ENCODE measurements around the gene RASSF10.

RASSF10 gene

GRCh38 chr11:13015753-13016152, 6.6 kb downstream of the RASSF10 start:
- no peak for DNase-seq (ENCODE audit: low read depth in 2 of 2)
- TF ChIP-seq CTCF (IDR thresholded peaks at IDR 0.05; ENCODE audit: low read depth, low read length) = no peak
- H3K4me3 ChIP-seq (replicated peaks in 1 of 2; ENCODE audit: low read depth in 2 of 2, low read length in 2 of 2) = no peak overlapping the region

GRCh38 chr11:13016415-13016814, 7.3 kb downstream of the RASSF10 start:
- no peak overlapping the region for H3K4me3 ChIP-seq (replicated peaks in 1 of 2; ENCODE audit: low read depth in 2 of 2, low read length in 2 of 2)
- no peak for TF ChIP-seq CTCF (IDR thresholded peaks at IDR 0.05; ENCODE audit: low read depth, low read length)
- no peak for DNase-seq (ENCODE audit: low read depth in 2 of 2)

- H3K4me3 ChIP-seq (replicated peaks in 1 of 2; ENCODE audit: low read depth in 2 of 2, low read length in 2 of 2) = no peak overlapping the region
- DNase-seq (ENCODE audit: low read depth in 2 of 2) = no peak
- no peak for TF ChIP-seq CTCF (IDR thresholded peaks at IDR 0.05; ENCODE audit: low read depth, low read length)
Observed at GRCh38 chr11:13019313-13019712, 10.2 kb downstream of the RASSF10 start.

GRCh38 chr11:13023423-13023822, 14.3 kb downstream of the RASSF10 start:
- no peak overlapping the region for H3K4me3 ChIP-seq (replicated peaks in 1 of 2; ENCODE audit: low read depth in 2 of 2, low read length in 2 of 2)
- DNase-seq (ENCODE audit: low read depth in 2 of 2) = no peak

GRCh38 chr11:13026722-13027121, 17.6 kb downstream of the RASSF10 start:
- no peak overlapping the region for H3K4me3 ChIP-seq (replicated peaks in 1 of 2; ENCODE audit: low read depth in 2 of 2, low read length in 2 of 2)
- TF ChIP-seq CTCF (IDR thresholded peaks at IDR 0.05; ENCODE audit: low read depth, low read length) = no peak
- no peak for DNase-seq (ENCODE audit: low read depth in 2 of 2)

More at GRCh38 chr11:13023423-13023822, 14.3 kb downstream of the RASSF10 start:
- TF ChIP-seq CTCF (IDR thresholded peaks at IDR 0.05; ENCODE audit: low read depth, low read length) = no peak

- no peak for TF ChIP-seq CTCF (IDR thresholded peaks at IDR 0.05; ENCODE audit: low read depth, low read length)
- no peak overlapping the region for H3K4me3 ChIP-seq (replicated peaks in 1 of 2; ENCODE audit: low read depth in 2 of 2, low read length in 2 of 2)
- no peak for DNase-seq (ENCODE audit: low read depth in 2 of 2)
Observed at GRCh38 chr11:13028322-13028721, 19.2 kb downstream of the RASSF10 start.

- no peak for TF ChIP-seq CTCF (IDR thresholded peaks at IDR 0.05; ENCODE audit: low read depth, low read length)
- DNase-seq (ENCODE audit: low read depth in 2 of 2) = no peak
- H3K4me3 ChIP-seq (replicated peaks in 1 of 2; ENCODE audit: low read depth in 2 of 2, low read length in 2 of 2) = no peak overlapping the region
Observed at GRCh38 chr11:13029872-13030271, 20.8 kb downstream of the RASSF10 start.

All from cardiac fibroblast (primary cell).